Testis (tissue), 2 donors: Measurements from ENCODE around the gene TMEM117.

Experiments
- POLR2A ChIP-seq: fragments of 450-650 bp; IDR thresholded peaks from one replicate; pipeline ENCODE4 v1.6.1; 2017; ENCODE audit warnings: antibody characterized with exemption, mild to moderate bottlenecking, moderate library complexity
- TF ChIP-seq, protein P1 (sequence below), 3 experiments: fragments of 450-650 bp in 2 of 3; fragments of 200-600 bp in 1 of 3; sonication (generic) in 1 of 3; IDR thresholded peaks; one replicate each; pipeline ENCODE4 v1.5.1; 2016 to 2019; ENCODE audit warnings: antibody characterized with exemption in 3 of 3, mild to moderate bottlenecking in 2 of 3, moderate library complexity in 1 of 3

- no peak for TF ChIP-seq POLR2A
- TF ChIP-seq, protein P1, sequence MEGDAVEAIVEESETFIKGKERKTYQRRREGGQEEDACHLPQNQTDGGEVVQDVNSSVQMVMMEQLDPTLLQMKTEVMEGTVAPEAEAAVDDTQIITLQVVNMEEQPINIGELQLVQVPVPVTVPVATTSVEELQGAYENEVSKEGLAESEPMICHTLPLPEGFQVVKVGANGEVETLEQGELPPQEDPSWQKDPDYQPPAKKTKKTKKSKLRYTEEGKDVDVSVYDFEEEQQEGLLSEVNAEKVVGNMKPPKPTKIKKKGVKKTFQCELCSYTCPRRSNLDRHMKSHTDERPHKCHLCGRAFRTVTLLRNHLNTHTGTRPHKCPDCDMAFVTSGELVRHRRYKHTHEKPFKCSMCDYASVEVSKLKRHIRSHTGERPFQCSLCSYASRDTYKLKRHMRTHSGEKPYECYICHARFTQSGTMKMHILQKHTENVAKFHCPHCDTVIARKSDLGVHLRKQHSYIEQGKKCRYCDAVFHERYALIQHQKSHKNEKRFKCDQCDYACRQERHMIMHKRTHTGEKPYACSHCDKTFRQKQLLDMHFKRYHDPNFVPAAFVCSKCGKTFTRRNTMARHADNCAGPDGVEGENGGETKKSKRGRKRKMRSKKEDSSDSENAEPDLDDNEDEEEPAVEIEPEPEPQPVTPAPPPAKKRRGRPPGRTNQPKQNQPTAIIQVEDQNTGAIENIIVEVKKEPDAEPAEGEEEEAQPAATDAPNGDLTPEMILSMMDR (IDR thresholded peaks at IDR 0.05), result no peak
Measured at GRCh38 chr12:44299524-44299923, 463.6 kb downstream of the TMEM117 start.
